HepG2 (cell line): ENCODE data around the gene TMOD3. TPM values are rescaled to one million over a fixed set of nuclear protein-coding genes. Genes with fewer than 3 reads are reported as not detected.

Source experiments
- MXI1 ChIP-seq: IDR thresholded peaks from 3 replicates; pipeline ENCODE4 v1.6.1; 2012; ENCODE audit warnings: low read depth, low read length, inconsistent platforms, borderline replicate concordance
- SNAI1 ChIP-seq: sonication (generic); formaldehyde crosslinking; IDR thresholded peaks from 2 replicates; pipeline ENCODE4 v1.5.0; 2020; ENCODE audit warnings: mild to moderate bottlenecking, missing genetic modification reagents, borderline replicate concordance
- SRY ChIP-seq: sonication (generic); formaldehyde crosslinking; IDR thresholded peaks from 2 replicates; pipeline ENCODE4 v1.8.0; 2022; ENCODE audit warnings: mild to moderate bottlenecking, missing genetic modification reagents
- YEATS2 ChIP-seq: sonication (generic); formaldehyde crosslinking; IDR thresholded peaks from 2 replicates; pipeline ENCODE4 v1.4.0; 2020; ENCODE audit warnings: missing genetic modification reagents, borderline replicate concordance
- ZBTB21 ChIP-seq: sonication (generic); formaldehyde crosslinking; IDR thresholded peaks from 2 replicates; pipeline ENCODE4 v1.4.0; 2020; ENCODE audit warnings: missing genetic modification reagents
- ZBTB3 ChIP-seq: sonication (generic); formaldehyde crosslinking; IDR thresholded peaks from 2 replicates; pipeline ENCODE4 v1.4.0; 2020; ENCODE audit warnings: low read depth, mild to moderate bottlenecking, moderate library complexity, missing genetic modification reagents, borderline replicate concordance
- ZNF589 ChIP-seq: sonication (generic); formaldehyde crosslinking; conservative IDR thresholded peaks from 2 replicates; pipeline ENCODE4 v1.8.0; 2022; ENCODE audit warnings: mild to moderate bottlenecking, moderate library complexity, missing genetic modification reagents
- ZNF7 ChIP-seq: IDR thresholded peaks from 2 replicates; pipeline ENCODE4 v1.6.1; 2016; ENCODE audit warnings: missing biosample characterization, missing genetic modification reagents
- polyA plus RNA-seq, 8 experiments: library from polyadenylated mRNA; depleted of rRNA in 3 of 8; stranded (reverse) in 7 of 8; unstranded in 1 of 8; fragments of >200 nt; fragmentation: Illumina TruSeq in 4 of 8; extraction: Trizol in 4 of 8; gene quantifications; 2 replicates each; pipeline versions ENCODE4 v1.2.1 to v1.2.3, GENCODE V29; 2011 to 2016; ENCODE audit warnings: low read depth in 4 of 8, missing spikeins in 1 of 8, mixed read lengths in 1 of 8; ENCODE audit not compliant: insufficient read depth in 1 of 8
- total RNA-seq, 5 experiments: library from RNA; depleted of rRNA; stranded (reverse); fragments of >200 nt; fragmentation: Illumina TruSeq; extraction: Trizol; gene quantifications; 2 replicates each; pipeline ENCODE4 v1.2.3, GENCODE V29; 2016; ENCODE audit warnings: low read depth in 1 of 5
- TF ChIP-seq, protein P1 (sequence below): IDR thresholded peaks from 2 replicates; pipeline ENCODE4 v1.6.1; 2016; ENCODE audit warnings: control low read depth
- TF ChIP-seq, protein P2 (sequence below): sonication (generic); formaldehyde crosslinking; IDR thresholded peaks from 2 replicates; pipeline ENCODE4 v1.4.0; 2020; ENCODE audit warnings: missing genetic modification reagents
- TF ChIP-seq, protein P3 (sequence below): sonication (generic); formaldehyde crosslinking; IDR thresholded peaks from 2 replicates; pipeline ENCODE4 v1.9.0; 2021; ENCODE audit warnings: missing genetic modification reagents, borderline replicate concordance
- TF ChIP-seq, protein P4 (sequence below): sonication (generic); formaldehyde crosslinking; IDR thresholded peaks from 2 replicates; pipeline ENCODE4 v1.4.0; 2020; ENCODE audit warnings: mild to moderate bottlenecking, missing genetic modification reagents

The TMOD3 gene
- total and polyA plus RNA-seq, 2 of the 13 experiments (the other 11 are each of a cell fraction or from before 2014, with no cell fraction given), result 5.1 to 23.2 TPM

DNA sequence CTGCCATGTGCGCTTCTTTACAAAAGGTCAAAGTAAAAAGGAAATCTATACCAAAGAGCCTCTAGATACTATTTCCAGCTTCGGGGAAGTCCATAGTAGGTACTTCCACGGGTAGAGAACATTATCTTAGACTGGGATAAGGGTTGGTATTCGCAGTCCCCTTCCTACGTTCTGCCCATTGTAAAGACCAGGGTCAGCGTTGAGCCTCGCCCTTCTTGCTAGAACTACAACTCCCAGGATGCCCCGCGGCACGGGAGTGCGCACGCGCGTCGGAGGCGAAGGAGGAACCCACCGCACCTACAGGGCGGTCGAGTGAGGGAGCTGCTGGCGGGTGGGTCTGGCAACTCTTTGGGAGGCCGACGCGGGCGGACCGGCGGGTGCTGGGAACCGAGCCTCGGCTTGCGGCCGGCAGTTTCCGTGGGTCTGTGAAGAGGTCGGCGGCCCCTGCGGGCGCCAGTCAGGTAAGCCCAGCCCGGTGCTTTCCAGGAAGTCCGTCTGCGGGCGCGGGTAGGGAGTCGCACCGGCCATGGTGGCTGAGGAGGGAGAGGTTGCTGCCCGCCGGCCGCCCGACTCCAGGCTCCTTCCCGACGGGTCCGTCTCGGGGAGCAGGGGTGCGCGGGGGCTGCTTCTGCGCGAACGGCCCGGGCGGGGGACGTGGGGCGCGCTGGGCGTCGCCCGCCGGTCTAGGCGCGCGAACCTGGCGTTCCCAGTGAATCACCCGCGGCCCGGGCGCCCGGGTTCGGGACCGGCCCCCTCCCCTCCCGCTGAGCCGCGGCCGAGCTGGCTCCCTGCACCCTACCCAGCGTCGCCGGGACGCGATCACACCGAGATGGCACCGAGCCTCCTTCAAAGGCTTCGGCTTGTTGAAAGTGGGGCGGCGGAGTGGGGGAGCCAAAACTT is at the start of gene TMOD3 (continued):
- TF ChIP-seq, protein P1, sequence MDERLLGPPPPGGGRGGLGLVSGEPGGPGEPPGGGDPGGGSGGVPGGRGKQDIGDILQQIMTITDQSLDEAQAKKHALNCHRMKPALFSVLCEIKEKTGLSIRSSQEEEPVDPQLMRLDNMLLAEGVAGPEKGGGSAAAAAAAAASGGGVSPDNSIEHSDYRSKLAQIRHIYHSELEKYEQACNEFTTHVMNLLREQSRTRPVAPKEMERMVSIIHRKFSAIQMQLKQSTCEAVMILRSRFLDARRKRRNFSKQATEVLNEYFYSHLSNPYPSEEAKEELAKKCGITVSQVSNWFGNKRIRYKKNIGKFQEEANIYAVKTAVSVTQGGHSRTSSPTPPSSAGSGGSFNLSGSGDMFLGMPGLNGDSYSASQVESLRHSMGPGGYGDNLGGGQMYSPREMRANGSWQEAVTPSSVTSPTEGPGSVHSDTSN (CRISPR knock-in tag), result no peak
- TF ChIP-seq, protein P2, sequence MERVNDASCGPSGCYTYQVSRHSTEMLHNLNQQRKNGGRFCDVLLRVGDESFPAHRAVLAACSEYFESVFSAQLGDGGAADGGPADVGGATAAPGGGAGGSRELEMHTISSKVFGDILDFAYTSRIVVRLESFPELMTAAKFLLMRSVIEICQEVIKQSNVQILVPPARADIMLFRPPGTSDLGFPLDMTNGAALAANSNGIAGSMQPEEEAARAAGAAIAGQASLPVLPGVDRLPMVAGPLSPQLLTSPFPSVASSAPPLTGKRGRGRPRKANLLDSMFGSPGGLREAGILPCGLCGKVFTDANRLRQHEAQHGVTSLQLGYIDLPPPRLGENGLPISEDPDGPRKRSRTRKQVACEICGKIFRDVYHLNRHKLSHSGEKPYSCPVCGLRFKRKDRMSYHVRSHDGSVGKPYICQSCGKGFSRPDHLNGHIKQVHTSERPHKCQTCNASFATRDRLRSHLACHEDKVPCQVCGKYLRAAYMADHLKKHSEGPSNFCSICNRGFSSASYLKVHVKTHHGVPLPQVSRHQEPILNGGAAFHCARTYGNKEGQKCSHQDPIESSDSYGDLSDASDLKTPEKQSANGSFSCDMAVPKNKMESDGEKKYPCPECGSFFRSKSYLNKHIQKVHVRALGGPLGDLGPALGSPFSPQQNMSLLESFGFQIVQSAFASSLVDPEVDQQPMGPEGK (CRISPR knock-in tag), result peak; percentile 29
- TF ChIP-seq, protein P3, sequence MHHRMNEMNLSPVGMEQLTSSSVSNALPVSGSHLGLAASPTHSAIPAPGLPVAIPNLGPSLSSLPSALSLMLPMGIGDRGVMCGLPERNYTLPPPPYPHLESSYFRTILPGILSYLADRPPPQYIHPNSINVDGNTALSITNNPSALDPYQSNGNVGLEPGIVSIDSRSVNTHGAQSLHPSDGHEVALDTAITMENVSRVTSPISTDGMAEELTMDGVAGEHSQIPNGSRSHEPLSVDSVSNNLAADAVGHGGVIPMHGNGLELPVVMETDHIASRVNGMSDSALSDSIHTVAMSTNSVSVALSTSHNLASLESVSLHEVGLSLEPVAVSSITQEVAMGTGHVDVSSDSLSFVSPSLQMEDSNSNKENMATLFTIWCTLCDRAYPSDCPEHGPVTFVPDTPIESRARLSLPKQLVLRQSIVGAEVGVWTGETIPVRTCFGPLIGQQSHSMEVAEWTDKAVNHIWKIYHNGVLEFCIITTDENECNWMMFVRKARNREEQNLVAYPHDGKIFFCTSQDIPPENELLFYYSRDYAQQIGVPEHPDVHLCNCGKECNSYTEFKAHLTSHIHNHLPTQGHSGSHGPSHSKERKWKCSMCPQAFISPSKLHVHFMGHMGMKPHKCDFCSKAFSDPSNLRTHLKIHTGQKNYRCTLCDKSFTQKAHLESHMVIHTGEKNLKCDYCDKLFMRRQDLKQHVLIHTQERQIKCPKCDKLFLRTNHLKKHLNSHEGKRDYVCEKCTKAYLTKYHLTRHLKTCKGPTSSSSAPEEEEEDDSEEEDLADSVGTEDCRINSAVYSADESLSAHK (CRISPR knock-in tag), result no peak
- TF ChIP-seq ZNF7 (CRISPR knock-in tag) (0 out of 2 replicates have a peak, but pooled peaks have one; percentile 15), SNAI1 (CRISPR knock-in tag) (no peak), MXI1 (no peak), SRY (CRISPR knock-in tag) (peak; percentile 67), YEATS2 (no peak), ZBTB21 (CRISPR knock-in tag) (no peak), ZNF589 (CRISPR knock-in tag) (no peak), ZBTB3 (CRISPR knock-in tag) (no peak)
- TF ChIP-seq, protein P4, sequence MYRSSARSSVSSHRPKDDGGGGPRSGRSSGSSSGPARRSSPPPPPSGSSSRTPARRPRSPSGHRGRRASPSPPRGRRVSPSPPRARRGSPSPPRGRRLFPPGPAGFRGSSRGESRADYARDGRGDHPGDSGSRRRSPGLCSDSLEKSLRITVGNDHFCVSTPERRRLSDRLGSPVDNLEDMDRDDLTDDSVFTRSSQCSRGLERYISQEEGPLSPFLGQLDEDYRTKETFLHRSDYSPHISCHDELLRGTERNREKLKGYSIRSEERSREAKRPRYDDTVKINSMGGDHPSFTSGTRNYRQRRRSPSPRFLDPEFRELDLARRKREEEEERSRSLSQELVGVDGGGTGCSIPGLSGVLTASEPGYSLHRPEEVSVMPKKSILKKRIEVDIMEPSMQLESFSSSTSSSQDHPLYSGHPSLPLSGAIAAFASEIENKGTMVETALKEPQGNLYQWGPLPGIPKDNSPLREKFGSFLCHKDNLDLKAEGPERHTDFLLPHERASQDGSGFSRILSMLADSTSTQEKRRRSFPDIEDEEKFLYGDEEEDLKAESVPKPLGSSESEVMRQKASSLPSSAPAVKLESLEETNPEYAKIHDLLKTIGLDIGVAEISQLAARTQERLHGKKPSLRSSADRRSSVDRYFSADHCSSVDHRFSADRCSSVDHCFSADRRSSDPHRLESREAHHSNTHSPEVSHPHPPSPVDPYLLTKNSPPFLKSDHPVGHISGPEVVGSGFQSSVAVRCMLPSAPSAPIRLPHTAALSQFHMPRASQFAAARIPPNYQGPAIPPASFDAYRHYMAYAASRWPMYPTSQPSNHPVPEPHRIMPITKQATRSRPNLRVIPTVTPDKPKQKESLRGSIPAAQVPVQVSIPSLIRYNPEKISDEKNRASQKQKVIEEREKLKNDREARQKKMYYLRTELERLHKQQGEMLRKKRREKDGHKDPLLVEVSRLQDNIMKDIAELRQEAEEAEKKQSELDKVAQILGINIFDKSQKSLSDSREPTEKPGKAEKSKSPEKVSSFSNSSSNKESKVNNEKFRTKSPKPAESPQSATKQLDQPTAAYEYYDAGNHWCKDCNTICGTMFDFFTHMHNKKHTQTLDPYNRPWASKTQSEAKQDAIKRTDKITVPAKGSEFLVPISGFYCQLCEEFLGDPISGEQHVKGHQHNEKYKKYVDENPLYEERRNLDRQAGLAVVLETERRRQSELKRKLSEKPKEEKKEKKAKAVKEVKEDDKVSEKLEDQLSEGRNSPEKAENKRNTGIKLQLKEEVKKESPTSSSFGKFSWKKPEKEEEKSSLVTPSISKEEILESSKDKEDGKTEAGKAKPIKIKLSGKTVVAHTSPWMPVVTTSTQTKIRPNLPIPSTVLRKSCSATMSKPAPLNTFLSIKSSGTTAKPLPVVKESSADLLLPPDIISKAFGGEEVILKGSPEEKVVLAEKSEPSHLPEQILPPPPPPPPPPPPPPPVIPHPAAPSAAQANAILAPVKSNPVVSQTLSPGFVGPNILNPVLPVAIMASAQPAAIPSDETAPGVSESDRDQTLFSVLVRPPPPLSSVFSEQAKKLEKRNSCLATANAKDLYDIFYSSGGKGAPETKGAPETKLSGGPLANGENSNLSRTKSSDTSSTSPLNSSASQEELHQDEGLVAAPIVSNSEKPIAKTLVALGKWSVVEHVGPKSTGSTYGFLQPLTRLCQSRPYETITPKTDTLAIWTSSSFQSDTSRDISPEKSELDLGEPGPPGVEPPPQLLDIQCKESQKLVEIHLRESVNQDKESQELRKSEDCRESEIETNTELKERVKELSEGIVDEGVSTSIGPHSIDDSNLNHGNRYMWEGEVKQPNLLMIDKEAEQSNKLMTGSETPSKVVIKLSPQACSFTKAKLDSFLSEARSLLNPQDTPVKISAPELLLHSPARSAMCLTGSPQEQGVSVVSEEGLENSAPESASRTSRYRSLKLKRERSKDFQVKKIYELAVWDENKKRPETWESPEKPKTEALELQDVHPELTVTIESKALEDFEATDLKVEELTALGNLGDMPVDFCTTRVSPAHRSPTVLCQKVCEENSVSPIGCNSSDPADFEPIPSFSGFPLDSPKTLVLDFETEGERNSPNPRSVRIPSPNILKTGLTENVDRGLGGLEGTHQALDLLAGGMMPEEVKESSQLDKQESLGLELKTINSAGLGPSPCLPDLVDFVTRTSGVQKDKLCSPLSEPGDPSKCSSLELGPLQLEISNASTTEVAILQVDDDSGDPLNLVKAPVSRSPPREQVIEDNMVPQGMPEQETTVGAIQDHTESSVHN (CRISPR knock-in tag), result no peak
